Uterus (tissue), 4 donors: ENCODE measurements around the gene SEC61A1. TPM values are rescaled to one million over a fixed set of nuclear protein-coding genes. Genes with fewer than 3 reads are reported as not detected.

Experiments used
- DNase-seq, 2 donors: peaks; one replicate each; pipeline ENCODE4 v3.0.0-alpha.2; 2019 to 2020
- H3K27ac ChIP-seq, 2 donors: fragments of 200-600 bp; sonication (generic); 1 replicate in 1 of 2; 2 replicates in 1 of 2; pipeline ENCODE4 v1.5.1; 2016 to 2018
- H3K27me3 ChIP-seq, 2 donors: fragments of 200-600 bp; sonication (generic); one replicate each; pipeline ENCODE4 v1.5.1; 2018 to 2019; ENCODE audit warnings: control low read depth in 1 of 2
- H3K36me3 ChIP-seq, 2 donors: fragments of 200-600 bp; sonication (generic); one replicate each; pipeline ENCODE4 v1.5.1; 2019; ENCODE audit warnings: control low read depth in 1 of 2
- H3K4me1 ChIP-seq, 2 donors: fragments of 200-600 bp; sonication (generic); one replicate each; pipeline ENCODE4 v1.5.1; 2018 to 2019; ENCODE audit warnings: control low read depth in 1 of 2
- H3K4me3 ChIP-seq, 2 donors: fragments of 200-600 bp; sonication (generic); 1 replicate in 1 of 2; 2 replicates in 1 of 2; pipeline ENCODE4 v1.5.1; 2018 to 2019; ENCODE audit warnings: mild to moderate bottlenecking in 1 of 2
- H3K9me3 ChIP-seq, 2 donors: fragments of 200-600 bp; sonication (generic); one replicate each; pipeline ENCODE4 v1.5.1; 2019; ENCODE audit warnings: control low read depth in 1 of 2
- CTCF ChIP-seq, 4 experiments: fragments of 200-600 bp in 2 of 4; fragments of 450-650 bp in 2 of 4; sonication (generic) in 2 of 4; IDR thresholded peaks; one replicate each; pipeline ENCODE4 v1.5.1; 2016 to 2019; ENCODE audit warnings: antibody characterized with exemption in 4 of 4, mild to moderate bottlenecking in 2 of 4, moderate library complexity in 1 of 4
- POLR2A ChIP-seq, 2 donors: fragments of 450-650 bp; IDR thresholded peaks; one replicate each; pipeline ENCODE4 v1.6.1; 2016; ENCODE audit warnings: antibody characterized with exemption in 2 of 2, mild to moderate bottlenecking in 1 of 2, moderate library complexity in 1 of 2
- intact Hi-C: fragments of 100-400 bp; cut with DNase I; formaldehyde crosslinking; loops from one replicate; pipeline ENCODE4 v1.15.1; 2023; ENCODE audit warnings: low total_unique reads
- total RNA-seq, 4 donors: library from RNA; depleted of rRNA in 3 of 4; stranded (reverse); fragments of >200 nt in 3 of 4; gene quantifications; one replicate each; pipeline versions ENCODE4 v1.1.0 to v1.2.4, GENCODE V29; 2014 to 2023
- donor health status: DM: yes; HTN: yes; CAD: no.

Gene SEC61A1
- total RNA-seq, 4 donors from 2014 or later, result 55.9 to 197 (median 116) TPM

DNA sequence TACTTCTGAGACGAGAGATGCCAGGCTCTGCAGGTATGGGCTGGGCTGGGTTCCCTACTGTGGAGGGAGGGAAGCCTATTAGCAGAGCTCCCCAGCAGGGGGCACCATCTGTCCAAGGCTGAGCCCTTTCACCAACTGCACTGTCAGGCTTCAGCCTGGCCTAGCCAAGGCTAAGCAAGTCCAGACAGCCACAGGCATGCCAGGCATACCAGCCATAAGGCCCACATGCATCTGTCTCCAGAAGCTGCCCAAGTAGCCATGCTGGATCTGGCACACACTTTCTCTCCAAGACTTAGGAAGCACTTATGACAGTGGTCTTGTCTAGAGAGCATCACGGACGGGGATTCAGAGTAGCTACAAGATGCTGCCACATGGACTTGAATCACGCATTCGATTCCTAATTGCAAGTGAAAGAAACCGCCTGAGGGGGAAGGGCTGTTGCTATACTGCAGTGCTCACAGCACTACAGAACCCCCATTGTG lies 43.0 kb downstream of the SEC61A1 start:
- intact Hi-C loops, result no loop called here
- H3K4me3 ChIP-seq, result no peak overlapping the region
- H3K36me3 ChIP-seq, result no peaks in the 10 kb centered on the region
- no peak overlapping the region for H3K27ac ChIP-seq
- H3K27me3 ChIP-seq, result no peaks in the 10 kb centered on the region
- no peaks in the 10 kb centered on the region for H3K9me3 ChIP-seq
- TF ChIP-seq POLR2A (IDR thresholded peaks at IDR 0.05) (no peak), CTCF (IDR thresholded peaks at IDR 0.05) (peak; percentile 67 to 83 (median 77))
- peak; percentile 72 to 73 for DNase-seq
- no peaks in the 10 kb centered on the region for H3K4me1 ChIP-seq

- Histone ChIP-seq H3K36me3 (no peaks in the 10 kb centered on the region), H3K27me3 (no peaks in the 10 kb centered on the region), H3K27ac (no peak overlapping the region), H3K4me3 (no peak overlapping the region), H3K4me1 (no peaks in the 10 kb centered on the region), H3K9me3 (no peaks in the 10 kb centered on the region)
- intact Hi-C loops, result no loop called here
- TF ChIP-seq CTCF (IDR thresholded peaks at IDR 0.05) (no peak), POLR2A (IDR thresholded peaks at IDR 0.05) (no peak)
- DNase-seq, result no peak
Observed at GRCh38 chr3:128098234-128098633, 46.0 kb downstream of the SEC61A1 start.

DNA sequence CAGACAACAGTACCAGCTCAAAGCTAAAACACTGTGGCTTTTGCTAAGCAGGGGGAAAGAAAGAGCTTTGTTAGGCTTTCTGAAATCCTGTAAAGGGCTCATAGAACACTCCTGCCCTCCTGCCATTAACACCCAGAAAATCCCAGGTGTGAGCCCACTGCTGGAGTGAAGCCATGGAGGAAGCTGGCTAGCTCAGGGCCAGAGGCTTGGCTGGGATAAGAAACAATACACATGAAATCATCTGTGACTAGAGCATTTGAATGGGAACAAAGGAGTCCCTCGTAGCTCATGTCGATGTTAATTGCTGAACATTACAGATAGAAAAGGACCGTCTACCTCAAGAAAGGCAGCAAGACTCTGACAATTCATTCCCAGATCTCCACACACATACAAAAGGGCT lies 47.9 kb downstream of the SEC61A1 start:
- Histone ChIP-seq H3K27ac (peak overlapping the region in 1 of 2 donors; percentile 4), H3K9me3 (no peaks in the 10 kb centered on the region), H3K27me3 (no peaks in the 10 kb centered on the region), H3K4me3 (no peak overlapping the region), H3K4me1 (no peaks in the 10 kb centered on the region), H3K36me3 (no peaks in the 10 kb centered on the region)
- no peak for DNase-seq
- intact Hi-C loops, result no loop called here
- TF ChIP-seq CTCF (IDR thresholded peaks at IDR 0.05) (no peak), POLR2A (IDR thresholded peaks at IDR 0.05) (no peak)

GRCh38 chr3:128100638-128101037 lies 48.4 kb downstream of the SEC61A1 start:
- DNase-seq, result no peak
- intact Hi-C loops, result no loop called here
- Histone ChIP-seq H3K4me3 (no peak overlapping the region), H3K36me3 (no peaks in the 10 kb centered on the region), H3K9me3 (no peaks in the 10 kb centered on the region), H3K27ac (peak overlapping the region in 1 of 2 donors; percentile 4), H3K27me3 (no peaks in the 10 kb centered on the region), H3K4me1 (no peaks in the 10 kb centered on the region)
- TF ChIP-seq POLR2A (IDR thresholded peaks at IDR 0.05), result no peak
- TF ChIP-seq CTCF (IDR thresholded peaks at IDR 0.05), result no peak

DNA sequence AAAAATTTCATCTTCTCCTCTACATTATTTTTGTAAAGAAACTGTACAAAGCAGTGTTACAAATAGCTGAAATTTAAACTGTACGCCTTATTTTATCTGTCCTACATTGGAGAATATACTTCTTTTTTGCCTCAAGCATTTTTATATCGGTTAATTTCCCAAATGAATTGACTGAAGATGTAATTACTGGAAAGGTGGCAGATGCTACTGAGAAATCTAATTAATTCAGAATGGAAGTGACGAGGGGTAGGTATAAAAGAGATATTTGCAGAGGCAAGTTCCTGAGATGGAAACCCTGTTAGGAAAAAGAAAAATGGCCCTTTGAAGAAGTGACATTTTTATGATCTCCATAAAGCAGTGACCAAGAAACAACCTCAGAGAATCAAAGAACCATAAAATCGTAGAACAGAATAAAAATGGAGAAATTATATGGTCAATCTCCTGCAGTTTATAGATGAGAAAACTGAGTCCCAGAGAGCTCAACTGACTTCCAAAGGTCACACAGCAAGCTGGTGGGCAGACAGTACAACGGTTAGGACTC lies 51.0 kb downstream of the SEC61A1 start:
- H3K4me1 ChIP-seq, result no peaks in the 10 kb centered on the region
- TF ChIP-seq POLR2A (IDR thresholded peaks at IDR 0.05) (no peak), CTCF (IDR thresholded peaks at IDR 0.05) (no peak)
- H3K9me3 ChIP-seq, result no peaks in the 10 kb centered on the region
- no peaks in the 10 kb centered on the region for H3K27me3 ChIP-seq
- H3K36me3 ChIP-seq, result no peaks in the 10 kb centered on the region
- intact Hi-C loops, result no loop called here
- DNase-seq, result no peak
- H3K27ac ChIP-seq, result no peak overlapping the region
- H3K4me3 ChIP-seq, result no peak overlapping the region
